Stimulated activated naive CD4-positive, alpha-beta T cell treated with Interleukin-2 at 50 U/mL for 16 hours (primary cell): ENCODE results near the gene MSI2.
A peak's percentile ranks its signal among the peaks of the same experiment; 100 is the strongest.

Source experiments
- DNase-seq: peaks from one replicate; lab custom pipeline; 2025; lab: John Stamatoyannopoulos, UW

The MSI2 gene

GRCh38 chr17:57440522-57441269, 184.4 kb downstream of the MSI2 start:
- peak; percentile 82 for DNase-seq

- no peak for DNase-seq
These were observed 184.9 kb downstream of the MSI2 start for GRCh38 chr17:57441270-57441600.

GRCh38 chr17:57442401-57442823, 186.1 kb downstream of the MSI2 start:
- DNase-seq: no peak

DNA sequence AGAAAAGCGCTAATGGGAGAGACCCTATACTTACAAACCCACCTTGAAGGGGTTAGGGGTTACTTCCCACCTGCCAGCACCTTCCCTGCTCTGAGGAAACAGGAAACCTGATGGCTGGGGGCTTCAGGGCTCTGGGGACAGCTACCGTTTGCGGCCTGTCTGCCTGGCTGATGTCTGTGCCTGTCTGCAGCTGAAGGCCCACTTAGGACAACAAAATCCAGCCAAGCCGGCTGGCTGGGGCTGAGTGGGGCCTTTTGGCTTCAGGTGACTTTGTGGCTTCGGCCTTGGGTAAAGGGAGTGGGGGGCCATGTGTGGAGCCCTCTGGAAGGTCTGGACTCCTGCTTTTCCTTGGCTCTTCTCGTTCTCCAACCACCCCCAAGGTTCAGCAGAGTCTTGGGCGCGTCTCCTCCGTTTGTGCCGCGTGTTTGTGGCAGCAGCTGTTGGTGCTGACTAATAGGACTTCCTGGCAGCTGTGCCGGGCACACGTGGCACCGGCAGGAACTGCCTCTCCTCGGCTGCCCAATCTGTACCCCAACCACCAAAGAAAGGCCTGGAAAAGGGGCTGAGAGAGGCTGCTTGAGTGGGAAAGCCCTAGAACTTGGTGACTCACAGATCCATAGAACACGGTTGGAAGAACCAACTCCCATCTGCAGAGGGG, 186.7 kb downstream of the MSI2 start:
- DNase-seq: peak; percentile 53

DNA sequence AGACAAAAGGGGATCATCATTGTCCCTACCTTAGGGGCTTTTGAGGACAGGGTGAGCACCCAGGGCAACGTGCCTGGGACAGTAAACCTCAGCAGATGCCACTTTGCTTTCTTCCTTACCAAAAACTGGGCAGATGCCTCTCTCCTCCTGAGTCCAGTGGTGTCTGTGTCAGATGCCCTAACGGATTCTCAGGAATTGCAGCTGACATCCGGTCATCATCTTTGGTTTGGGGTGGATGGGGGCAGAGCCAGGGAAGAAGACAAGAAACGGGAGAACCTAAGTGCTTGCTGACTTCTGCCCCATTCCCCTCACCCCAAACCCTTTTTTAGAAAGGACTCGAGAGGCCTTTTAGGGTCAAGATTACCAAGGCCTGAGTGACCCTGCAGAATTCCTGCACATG, 187.5 kb downstream of the MSI2 start:
- DNase-seq: no peak

DNA sequence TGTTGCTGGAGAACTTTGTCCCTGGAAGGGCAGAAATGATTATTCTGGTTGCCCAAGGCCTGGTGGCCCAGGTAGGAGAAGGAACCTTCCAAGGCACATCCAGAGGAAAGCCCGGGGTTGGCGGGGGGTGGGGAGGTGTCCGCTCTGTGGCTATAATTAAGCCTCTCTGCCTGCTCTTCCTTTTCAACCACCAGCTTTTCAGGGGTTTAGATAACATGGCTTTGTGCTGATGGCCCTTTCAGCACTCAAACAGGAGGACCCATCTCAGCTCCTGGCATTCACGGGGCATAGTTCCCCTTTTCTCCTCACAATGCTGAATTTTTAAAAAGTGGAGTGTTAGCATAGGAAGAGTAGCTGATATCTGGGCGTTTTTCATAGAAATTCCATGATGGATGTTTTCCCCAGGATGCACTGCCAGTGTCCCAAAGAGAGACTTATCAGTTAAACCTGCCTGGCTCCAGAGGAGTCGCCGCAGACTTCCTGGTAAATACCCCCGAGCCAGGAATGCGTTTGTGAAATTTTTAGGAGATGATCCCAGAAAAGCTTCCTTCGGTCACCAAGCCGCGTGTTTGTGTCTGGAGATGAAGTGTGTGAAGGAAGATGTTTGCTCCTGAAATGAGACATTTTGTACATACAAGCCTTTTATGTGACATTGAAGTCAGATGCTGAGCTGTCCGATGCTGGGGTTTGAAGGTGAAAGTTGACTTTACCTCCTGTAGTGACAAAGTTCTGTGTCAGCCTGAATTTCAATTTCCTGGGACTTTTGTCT, 188.5 kb downstream of the MSI2 start:
- DNase-seq: no peak

- no peak for DNase-seq
These were observed 189.6 kb downstream of the MSI2 start for GRCh38 chr17:57445772-57446472.

DNA sequence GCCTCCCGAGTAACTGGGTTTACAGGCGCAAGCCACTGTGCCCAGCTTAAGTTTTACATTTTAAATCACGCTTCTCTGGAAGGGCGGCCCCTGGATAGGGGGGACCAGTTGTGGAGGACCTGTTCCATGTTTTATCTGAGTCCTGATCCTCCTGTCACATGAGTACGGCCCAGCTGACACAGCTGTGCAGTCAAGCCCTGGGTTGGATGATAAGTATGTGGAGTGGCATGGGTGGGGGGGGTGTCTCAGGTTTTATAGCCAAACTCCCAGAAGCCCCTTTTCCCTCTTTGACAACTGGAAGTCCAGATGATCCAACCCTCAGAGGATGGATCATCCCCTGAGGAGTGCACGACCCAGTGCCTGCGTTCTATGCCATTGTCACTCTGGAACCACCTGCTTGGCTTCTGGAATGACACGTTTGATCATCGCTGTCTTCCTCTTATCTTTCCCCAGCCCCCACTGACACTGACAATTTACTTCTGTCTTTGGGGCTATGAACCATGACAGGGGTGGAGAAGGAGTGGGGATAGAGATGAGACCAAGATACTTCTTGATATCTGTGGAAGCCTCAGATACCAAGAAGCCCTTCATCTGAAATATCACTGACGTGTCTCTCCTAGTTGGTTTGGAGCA, 191.2 kb downstream of the MSI2 start:
- DNase-seq: no peak

DNA sequence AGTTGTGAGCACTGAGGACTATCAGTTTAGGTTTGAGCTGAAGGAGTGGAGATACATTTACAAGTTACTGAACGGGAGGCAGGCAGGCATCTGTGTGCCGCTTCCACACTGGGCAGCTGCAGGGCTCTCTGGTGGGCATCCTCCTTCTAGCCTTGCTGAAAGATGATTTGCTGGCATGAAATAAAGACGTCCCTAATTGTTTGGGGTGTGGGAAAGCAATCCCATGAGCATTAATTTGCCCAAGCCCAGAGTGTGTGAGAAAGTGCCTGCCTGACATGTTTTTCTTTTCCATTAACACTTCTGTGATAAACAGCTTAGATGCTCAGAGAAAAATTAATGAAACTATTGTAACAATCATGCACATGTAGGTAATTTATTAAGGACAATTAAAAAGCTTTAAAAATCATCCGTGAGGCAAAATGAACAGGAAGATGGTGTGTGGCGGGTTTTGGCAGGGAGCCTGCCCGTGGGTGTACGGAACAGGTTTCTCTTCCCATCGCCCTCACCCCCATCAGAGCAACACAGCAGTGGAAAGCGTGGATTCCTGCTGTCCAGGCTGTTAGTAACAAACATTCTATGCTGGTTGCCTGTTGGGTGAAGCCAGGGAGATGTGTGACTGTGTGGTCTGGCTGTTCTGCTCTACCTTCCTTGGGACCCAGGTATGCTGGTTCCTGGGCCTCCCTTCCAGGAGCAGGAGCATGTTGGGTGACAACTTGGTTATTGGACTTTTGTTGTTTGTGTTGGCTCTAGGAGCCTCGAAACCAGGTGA, 191.9 kb downstream of the MSI2 start:
- DNase-seq: no peak

DNA sequence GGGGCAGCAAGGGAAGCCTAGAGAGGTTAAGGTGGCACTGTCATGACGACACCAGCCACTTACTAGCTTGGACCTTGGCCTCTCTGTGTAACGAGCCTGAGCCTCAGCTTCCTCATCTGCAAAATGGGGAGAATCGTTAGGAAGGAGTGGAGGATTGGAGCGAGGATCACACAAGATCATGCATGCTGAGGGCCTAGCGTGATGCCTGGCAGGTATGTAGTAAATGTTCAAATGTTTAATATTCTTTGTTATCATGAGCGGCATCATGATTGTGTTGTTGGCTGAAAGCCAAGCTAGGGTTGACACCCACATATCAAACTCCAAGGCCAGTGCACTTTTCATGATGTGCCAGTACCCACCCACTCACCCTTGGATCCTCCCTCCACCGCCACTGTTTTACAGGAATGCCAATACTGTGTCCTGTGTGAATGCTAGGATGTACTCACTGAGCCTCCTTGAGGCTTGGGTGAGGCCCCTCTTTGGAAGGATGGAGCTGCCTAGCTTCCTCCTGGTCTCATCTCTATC, 192.5 kb downstream of the MSI2 start:
- DNase-seq: no peak

- DNase-seq: no peak
These were observed 194.9 kb downstream of the MSI2 start for GRCh38 chr17:57451191-57451590.

DNA sequence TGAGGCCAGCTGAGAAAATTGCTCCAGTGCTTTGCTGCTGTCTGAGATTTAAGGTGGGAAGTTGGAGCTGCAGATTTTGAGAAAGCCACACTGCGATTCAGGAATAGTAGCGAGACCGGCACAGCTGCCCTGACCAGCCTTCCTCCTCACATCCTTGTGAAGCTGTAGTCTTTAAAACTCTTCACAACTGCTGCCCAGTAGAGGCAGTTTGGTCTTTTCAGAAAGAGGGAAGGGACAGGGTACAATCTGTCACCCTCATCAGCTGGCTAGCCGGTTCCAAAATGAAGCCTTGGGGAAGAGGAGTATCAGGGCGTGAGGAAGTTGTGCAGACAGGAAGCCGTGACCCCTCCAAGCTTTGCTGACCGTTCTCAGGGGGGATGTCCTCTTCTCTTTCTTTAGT, 195.3 kb downstream of the MSI2 start:
- no peak for DNase-seq

- no peak for DNase-seq
These were observed 197.6 kb downstream of the MSI2 start for GRCh38 chr17:57453841-57454425.

GRCh38 chr17:57454729-57455062, 198.4 kb downstream of the MSI2 start:
- DNase-seq: no peak

- DNase-seq: peak; percentile 15
These were observed 199.0 kb downstream of the MSI2 start for GRCh38 chr17:57455063-57455914.

DNA sequence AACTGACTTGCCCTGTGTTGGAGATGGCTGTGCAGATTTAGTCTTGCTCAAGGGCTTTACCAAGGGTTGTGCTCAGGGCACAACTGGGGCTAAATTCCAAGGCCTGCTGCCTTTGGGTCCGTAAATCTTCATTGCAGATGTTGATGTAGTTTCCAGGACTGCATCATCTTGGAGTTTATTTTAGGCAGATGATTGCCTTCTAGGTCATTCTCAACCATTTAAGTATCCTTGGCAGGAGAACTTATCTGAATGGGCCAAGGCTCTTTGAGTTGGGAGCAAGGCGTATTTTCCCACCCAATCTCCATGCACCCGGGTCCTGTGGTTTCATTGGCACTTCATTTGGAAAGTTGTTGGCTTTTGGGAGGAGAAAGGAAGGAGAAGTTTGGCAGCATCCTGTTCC, 200.3 kb downstream of the MSI2 start:
- no peak for DNase-seq

DNA sequence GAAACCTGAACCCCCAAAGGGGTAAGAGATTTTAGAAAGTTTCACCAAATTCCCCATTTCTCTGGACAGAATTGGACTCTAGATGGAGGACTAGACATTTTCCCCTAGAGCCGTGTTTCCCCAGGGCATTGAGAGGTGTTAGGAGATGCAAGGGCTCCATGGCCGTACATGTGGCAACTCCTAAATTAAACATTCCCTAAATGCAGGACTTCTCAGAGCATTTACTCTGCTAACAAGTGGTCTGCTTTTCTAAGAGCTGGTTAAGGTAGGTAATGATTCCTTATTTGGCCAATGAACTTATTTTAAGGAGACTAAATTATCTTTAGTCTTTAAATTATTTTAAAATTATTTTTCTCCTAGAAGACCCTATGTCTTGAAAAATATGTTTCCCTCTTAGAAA, 200.9 kb downstream of the MSI2 start:
- no peak for DNase-seq

GRCh38 chr17:57458718-57459285, 202.5 kb downstream of the MSI2 start:
- no peak for DNase-seq

GRCh38 chr17:57459286-57459915, 203.1 kb downstream of the MSI2 start:
- DNase-seq: peak; percentile 22
